ENCODE results near the gene SLC7A10. TPM values are rescaled to one million over a fixed set of nuclear protein-coding genes. Genes with fewer than 3 reads are reported as not detected.

SLC7A10 gene
- total RNA-seq, 2 experiments from 2014 or later = not detected

DNA sequence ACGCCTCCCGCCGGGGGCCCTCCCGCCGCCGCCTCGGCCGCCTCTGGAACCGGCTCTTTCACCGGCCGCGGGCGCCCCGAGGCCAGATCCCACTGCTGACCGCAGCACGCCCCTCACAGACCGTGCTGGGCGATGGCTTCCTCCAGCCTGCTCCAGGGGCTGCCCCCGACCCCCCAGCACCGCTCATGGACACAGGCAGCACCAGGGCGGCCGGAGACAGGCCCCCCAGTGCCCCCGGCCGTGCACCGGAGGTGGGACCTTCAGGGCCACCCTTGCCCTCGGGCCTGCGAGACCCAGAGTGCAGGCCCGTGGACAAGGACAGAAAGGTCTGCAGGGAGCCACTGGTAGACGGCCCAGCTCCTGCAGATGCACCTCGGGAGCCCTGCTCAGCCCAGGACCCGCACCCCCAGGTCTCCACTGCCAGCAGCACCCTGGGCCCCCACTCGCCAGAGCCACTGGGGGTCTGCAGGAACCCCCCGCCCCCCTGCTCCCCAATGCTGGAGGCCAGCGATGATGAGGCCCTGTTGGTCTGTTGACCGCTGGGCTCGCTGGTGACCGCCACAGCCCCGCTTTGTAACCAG lies 18.5 kb downstream of the SLC7A10 start:
- no peaks in the 10 kb centered on the region for H3K9me3 ChIP-seq (ENCODE audit: control insufficient read depth in 1 of 2, insufficient read depth in 1 of 2, low read length in 2 of 2)
- no peak for ATAC-seq (ENCODE audit: poor library complexity)
- H3K27me3 ChIP-seq (ENCODE audit: control insufficient read depth in 1 of 2, insufficient read depth in 2 of 2, low read length in 2 of 2) = no peaks in the 10 kb centered on the region
- no peak for DNase-seq
- no peaks in the 10 kb centered on the region for H3K27me3 Mint-ChIP-seq
- H3K36me3 Mint-ChIP-seq (ENCODE audit: low read depth) = no peaks in the 10 kb centered on the region
- no peak overlapping the region for H3K4me3 ChIP-seq (ENCODE audit: low read length)
- ChIA-PET CTCF (no interaction called here), POLR2A (no interaction called here)
- no peak for TF ChIP-seq CTCF (IDR thresholded peaks at IDR 0.05)
- intact Hi-C loops (cut with DNase I, micrococcal nuclease) = no loop called here
- no peaks in the 10 kb centered on the region for H3K36me3 ChIP-seq (ENCODE audit: insufficient read depth, low read length)
- no peaks in the 10 kb centered on the region for H3K4me1 Mint-ChIP-seq (ENCODE audit: low read depth)
- no peak overlapping the region for H3K27ac Mint-ChIP-seq
- no peak overlapping the region for H3K27ac ChIP-seq (ENCODE audit: low read depth in 1 of 2, low read length in 2 of 2)
- no peaks in the 10 kb centered on the region for H3K4me1 ChIP-seq (ENCODE audit: insufficient read depth, low read length)
- no peaks in the 10 kb centered on the region for H3K9me3 Mint-ChIP-seq
- H3K4me3 Mint-ChIP-seq = no peak overlapping the region

DNA sequence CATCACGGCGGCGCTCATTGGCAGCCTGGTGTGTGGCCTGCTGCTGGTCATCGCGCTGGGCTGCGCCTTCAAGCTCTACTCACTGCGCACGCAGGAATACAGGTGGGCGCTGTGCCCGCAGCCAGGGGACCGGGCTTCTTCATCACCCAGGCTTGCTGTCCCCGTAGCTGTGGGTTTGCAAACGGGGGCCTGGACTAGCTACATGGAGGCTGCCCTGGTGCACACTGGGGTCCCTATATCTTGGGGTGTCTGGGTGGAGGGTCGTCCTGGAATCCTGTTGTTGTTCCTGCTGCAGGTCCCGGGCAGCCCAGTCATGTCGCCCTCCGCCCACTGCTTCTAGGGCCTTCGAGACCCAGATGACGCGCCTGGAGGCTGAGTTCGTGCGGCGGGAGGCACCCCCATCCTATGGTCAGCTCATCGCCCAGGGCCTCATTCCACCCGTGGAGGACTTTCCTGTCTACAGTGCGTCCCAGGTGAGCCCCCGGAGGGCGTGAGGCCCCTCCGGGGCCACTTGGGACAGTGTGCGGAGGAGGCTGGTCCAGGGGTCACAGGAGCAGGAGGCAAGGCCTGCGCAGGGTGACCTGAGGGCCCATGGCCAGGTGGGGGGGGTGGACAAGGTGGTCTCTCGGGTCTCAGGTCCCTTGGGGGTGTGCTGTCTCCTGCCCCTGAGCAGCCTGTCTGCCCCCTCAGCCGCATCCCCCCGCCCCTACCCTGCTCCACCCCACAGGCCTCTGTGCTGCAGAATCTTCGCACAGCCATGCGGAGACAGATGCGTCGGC lies 19.2 kb downstream of the SLC7A10 start:
- POLR2A ChIA-PET = no interaction called here
- Histone ChIP-seq H3K36me3 (ENCODE audit: insufficient read depth, low read length) (no peaks in the 10 kb centered on the region), H3K9me3 (ENCODE audit: control insufficient read depth in 1 of 2, insufficient read depth in 1 of 2, low read length in 2 of 2) (no peaks in the 10 kb centered on the region), H3K27me3 (ENCODE audit: control insufficient read depth in 1 of 2, insufficient read depth in 2 of 2, low read length in 2 of 2) (no peaks in the 10 kb centered on the region), H3K4me1 (ENCODE audit: insufficient read depth, low read length) (no peaks in the 10 kb centered on the region), H3K27ac (ENCODE audit: low read depth in 1 of 2, low read length in 2 of 2) (no peak overlapping the region), H3K4me3 (ENCODE audit: low read length) (no peak overlapping the region)
- DNase-seq (no peak), ATAC-seq (ENCODE audit: poor library complexity) (no peak)
- H3K4me1 Mint-ChIP-seq (ENCODE audit: low read depth) = no peaks in the 10 kb centered on the region
- no peak overlapping the region for H3K4me3 Mint-ChIP-seq
- H3K27me3 Mint-ChIP-seq = no peaks in the 10 kb centered on the region
- no peak for TF ChIP-seq CTCF (IDR thresholded peaks at IDR 0.05)
- H3K36me3 Mint-ChIP-seq (ENCODE audit: low read depth) = no peaks in the 10 kb centered on the region
- intact Hi-C loops (cut with DNase I, micrococcal nuclease) = no loop called here
- no peaks in the 10 kb centered on the region for H3K9me3 Mint-ChIP-seq
- CTCF ChIA-PET = no interaction called here
- H3K27ac Mint-ChIP-seq = no peak overlapping the region

DNA sequence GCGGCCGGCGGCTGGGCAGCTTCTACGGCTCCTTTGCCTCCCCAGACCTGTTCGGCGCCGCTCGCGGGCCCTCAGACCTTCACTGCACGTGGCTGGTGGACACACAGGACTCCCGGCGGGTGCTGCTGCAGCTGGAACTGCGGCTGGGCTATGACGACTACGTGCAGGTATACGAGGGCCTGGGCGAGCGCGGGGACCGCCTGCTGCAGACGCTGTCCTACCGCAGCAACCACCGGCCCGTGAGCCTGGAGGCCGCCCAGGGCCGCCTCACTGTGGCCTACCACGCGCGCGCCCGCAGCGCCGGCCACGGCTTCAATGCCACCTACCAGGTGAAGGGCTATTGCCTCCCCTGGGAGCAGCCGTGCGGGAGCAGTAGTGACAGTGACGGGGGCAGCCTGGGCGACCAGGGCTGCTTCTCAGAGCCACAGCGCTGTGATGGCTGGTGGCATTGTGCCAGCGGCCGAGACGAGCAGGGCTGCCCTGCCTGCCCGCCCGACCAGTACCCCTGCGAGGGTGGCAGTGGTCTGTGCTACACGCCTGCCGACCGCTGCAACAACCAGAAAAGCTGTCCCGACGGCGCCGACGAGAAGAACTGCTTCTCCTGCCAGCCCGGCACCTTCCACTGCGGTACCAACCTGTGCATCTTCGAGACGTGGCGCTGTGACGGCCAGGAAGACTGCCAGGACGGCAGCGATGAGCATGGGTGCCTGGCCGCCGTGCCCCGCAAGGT lies 20.0 kb downstream of the SLC7A10 start:
- Mint-ChIP-seq H3K36me3 (ENCODE audit: low read depth) (no peaks in the 10 kb centered on the region), H3K9me3 (no peaks in the 10 kb centered on the region), H3K4me3 (no peak overlapping the region), H3K27me3 (no peaks in the 10 kb centered on the region), H3K27ac (no peak overlapping the region), H3K4me1 (ENCODE audit: low read depth) (no peaks in the 10 kb centered on the region)
- Histone ChIP-seq H3K4me3 (ENCODE audit: low read length) (no peak overlapping the region), H3K9me3 (ENCODE audit: control insufficient read depth in 1 of 2, insufficient read depth in 1 of 2, low read length in 2 of 2) (no peaks in the 10 kb centered on the region), H3K36me3 (ENCODE audit: insufficient read depth, low read length) (no peaks in the 10 kb centered on the region), H3K4me1 (ENCODE audit: insufficient read depth, low read length) (no peaks in the 10 kb centered on the region), H3K27ac (ENCODE audit: low read depth in 1 of 2, low read length in 2 of 2) (no peak overlapping the region), H3K27me3 (ENCODE audit: control insufficient read depth in 1 of 2, insufficient read depth in 2 of 2, low read length in 2 of 2) (no peaks in the 10 kb centered on the region)
- ATAC-seq (ENCODE audit: poor library complexity) (no peak), DNase-seq (no peak)
- CTCF ChIA-PET = no interaction called here
- intact Hi-C loops (cut with DNase I, micrococcal nuclease) = no loop called here
- no peak for TF ChIP-seq CTCF (IDR thresholded peaks at IDR 0.05)
- POLR2A ChIA-PET = no interaction called here

Data from CD4-positive, alpha-beta T cell (primary cell).